DND-41 (cell line): Measurements from ENCODE around the gene NR5A1.

ENCODE experiments used
- ATAC-seq: fragments of 200-7000 bp; cut with Tn5 transposase; 3 replicates; pipeline ENCODE4 v1.9.1; 2021; ENCODE audit warnings: low read depth; ENCODE audit not compliant: insufficient read depth
- DNase-seq: peaks from one replicate; pipeline ENCODE4 v3.0.0-alpha.2; 2020
- H2AFZ ChIP-seq: 2 replicates; pipeline ENCODE4 v1.6.0; 2012; ENCODE audit warnings: low read depth, low read length
- H3K27ac ChIP-seq: 2 replicates; pipeline ENCODE4 v1.5.1; 2012; ENCODE audit warnings: low read length, inconsistent platforms
- H3K27me3 ChIP-seq: fragments of 200-600 bp; sonication (generic); 2 replicates; pipeline ENCODE4 v1.6.0; 2012; ENCODE audit warnings: low read length, mild to moderate bottlenecking, inconsistent platforms; ENCODE audit not compliant: insufficient read depth, poor library complexity
- H3K36me3 ChIP-seq: 2 replicates; pipeline ENCODE4 v1.5.1; 2012; ENCODE audit warnings: low read length, inconsistent platforms; ENCODE audit not compliant: insufficient read depth
- H3K4me1 ChIP-seq: 2 replicates; pipeline ENCODE4 v1.5.1; 2012; ENCODE audit warnings: mild to moderate bottlenecking, low read length; ENCODE audit not compliant: insufficient read depth
- H3K4me2 ChIP-seq: 2 replicates; pipeline ENCODE4 v1.6.0; 2012; ENCODE audit warnings: mild to moderate bottlenecking, moderate library complexity, low read length, inconsistent platforms; ENCODE audit not compliant: insufficient read depth
- H3K4me3 ChIP-seq, 2 experiments: fragments of 200-600 bp in 1 of 2; shearing (Covaris generic) in 1 of 2; 2 replicates each; pipeline ENCODE4 v1.5.1; 2012 to 2016; ENCODE audit warnings: inconsistent platforms in 2 of 2, low read length in 2 of 2, mild to moderate bottlenecking in 2 of 2, low read depth in 1 of 2, moderate library complexity in 1 of 2
- H3K79me2 ChIP-seq: 2 replicates; pipeline ENCODE4 v1.6.0; 2012; ENCODE audit warnings: low read length, inconsistent platforms; ENCODE audit not compliant: insufficient read depth
- H3K9ac ChIP-seq: 2 replicates; pipeline ENCODE4 v1.6.0; 2012; ENCODE audit warnings: low read depth, mild to moderate bottlenecking, inconsistent platforms, low read length, moderate library complexity
- H3K9me3 ChIP-seq: 2 replicates; pipeline ENCODE4 v1.5.1; 2012; ENCODE audit warnings: low read length, moderate library complexity, mild to moderate bottlenecking, inconsistent platforms; ENCODE audit not compliant: insufficient read depth, severe bottlenecking
- H4K20me1 ChIP-seq: 2 replicates; pipeline ENCODE4 v1.6.0; 2012; ENCODE audit warnings: low read length; ENCODE audit not compliant: insufficient read depth
- EZH2 ChIP-seq: IDR thresholded peaks from 3 replicates; pipeline ENCODE4 v1.6.1; 2012; ENCODE audit warnings: borderline replicate concordance, low read depth, mild to moderate bottlenecking, moderate library complexity, low read length, inconsistent platforms; ENCODE audit not compliant: severe bottlenecking
- TF ChIP-seq, protein P1 (sequence below): IDR thresholded peaks from 2 replicates; pipeline ENCODE4 v1.5.1; 2012; ENCODE audit warnings: borderline replicate concordance, low read length, moderate library complexity, mild to moderate bottlenecking; ENCODE audit not compliant: poor library complexity, severe bottlenecking; ENCODE audit errors: extremely low read depth

The NR5A1 gene

DNA sequence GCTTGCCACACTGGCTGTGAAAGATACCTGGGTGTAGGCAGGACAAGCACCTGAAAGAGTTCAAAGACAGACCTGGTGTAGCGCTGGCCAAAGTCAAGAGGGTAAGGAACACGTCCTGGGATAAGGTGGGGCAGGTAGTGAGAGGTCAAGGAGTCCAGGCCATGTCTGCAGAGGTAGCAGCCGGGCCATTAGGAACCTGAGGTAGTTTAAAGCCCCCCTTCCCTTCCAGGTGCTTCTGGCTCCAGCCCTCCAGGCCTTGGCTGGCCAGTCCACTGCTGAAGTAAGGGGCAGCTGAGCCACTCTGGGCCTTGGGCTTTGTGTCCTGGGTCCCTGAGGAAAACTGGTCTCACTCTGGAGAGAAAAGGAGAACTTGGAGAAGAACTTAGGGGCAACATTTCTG lies 13.9 kb upstream of the NR5A1 start:
- H3K36me3 ChIP-seq: no peaks in the 10 kb centered on the region
- DNase-seq (no peak), ATAC-seq (no peak)

DNA sequence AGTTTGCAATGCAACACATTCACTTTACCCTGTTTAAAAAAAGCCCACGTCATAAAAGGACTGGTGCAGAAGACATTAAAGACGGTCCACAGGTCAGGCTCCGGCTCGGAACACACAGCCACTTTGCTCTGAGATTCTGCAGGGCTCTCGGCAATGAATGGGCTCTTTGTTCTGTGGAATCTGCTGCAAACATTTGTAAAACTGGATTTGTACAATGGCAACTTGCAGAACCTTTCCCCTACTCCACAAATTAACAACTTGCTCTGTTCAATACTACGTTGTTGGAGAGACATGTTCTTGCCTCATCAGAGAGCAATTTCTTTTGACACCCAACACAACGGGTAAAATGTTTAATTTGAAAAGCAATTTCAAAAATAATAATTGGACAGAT lies 13.0 kb upstream of the NR5A1 start:
- TF ChIP-seq, protein P1, sequence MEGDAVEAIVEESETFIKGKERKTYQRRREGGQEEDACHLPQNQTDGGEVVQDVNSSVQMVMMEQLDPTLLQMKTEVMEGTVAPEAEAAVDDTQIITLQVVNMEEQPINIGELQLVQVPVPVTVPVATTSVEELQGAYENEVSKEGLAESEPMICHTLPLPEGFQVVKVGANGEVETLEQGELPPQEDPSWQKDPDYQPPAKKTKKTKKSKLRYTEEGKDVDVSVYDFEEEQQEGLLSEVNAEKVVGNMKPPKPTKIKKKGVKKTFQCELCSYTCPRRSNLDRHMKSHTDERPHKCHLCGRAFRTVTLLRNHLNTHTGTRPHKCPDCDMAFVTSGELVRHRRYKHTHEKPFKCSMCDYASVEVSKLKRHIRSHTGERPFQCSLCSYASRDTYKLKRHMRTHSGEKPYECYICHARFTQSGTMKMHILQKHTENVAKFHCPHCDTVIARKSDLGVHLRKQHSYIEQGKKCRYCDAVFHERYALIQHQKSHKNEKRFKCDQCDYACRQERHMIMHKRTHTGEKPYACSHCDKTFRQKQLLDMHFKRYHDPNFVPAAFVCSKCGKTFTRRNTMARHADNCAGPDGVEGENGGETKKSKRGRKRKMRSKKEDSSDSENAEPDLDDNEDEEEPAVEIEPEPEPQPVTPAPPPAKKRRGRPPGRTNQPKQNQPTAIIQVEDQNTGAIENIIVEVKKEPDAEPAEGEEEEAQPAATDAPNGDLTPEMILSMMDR: no peak
- TF ChIP-seq EZH2: no peak
- no peaks in the 10 kb centered on the region for H3K79me2 ChIP-seq
- H4K20me1 ChIP-seq: no peaks in the 10 kb centered on the region
- no peaks in the 10 kb centered on the region for H3K36me3 ChIP-seq
- no peak for ATAC-seq
- H3K4me1 ChIP-seq: no peaks in the 10 kb centered on the region
- no peaks in the 10 kb centered on the region for H3K9me3 ChIP-seq
- DNase-seq: no peak
- no peak overlapping the region for H3K4me2 ChIP-seq
- H3K4me3 ChIP-seq: no peak overlapping the region
- no peak overlapping the region for H3K9ac ChIP-seq
- no peaks in the 10 kb centered on the region for H3K27me3 ChIP-seq
- H2AFZ ChIP-seq: no peak overlapping the region
- no peak overlapping the region for H3K27ac ChIP-seq

More for the DNA sequence above, 13.9 kb upstream of the NR5A1 start:
- Histone ChIP-seq H4K20me1 (no peaks in the 10 kb centered on the region), H3K4me1 (no peaks in the 10 kb centered on the region), H3K27me3 (no peaks in the 10 kb centered on the region), H3K9me3 (no peaks in the 10 kb centered on the region), H3K4me2 (no peak overlapping the region), H3K79me2 (no peaks in the 10 kb centered on the region), H3K9ac (no peak overlapping the region), H2AFZ (no peak overlapping the region), H3K27ac (no peak overlapping the region), H3K4me3 (no peak overlapping the region)
- TF ChIP-seq EZH2: no peak
- TF ChIP-seq, protein P1: no peak

DNA sequence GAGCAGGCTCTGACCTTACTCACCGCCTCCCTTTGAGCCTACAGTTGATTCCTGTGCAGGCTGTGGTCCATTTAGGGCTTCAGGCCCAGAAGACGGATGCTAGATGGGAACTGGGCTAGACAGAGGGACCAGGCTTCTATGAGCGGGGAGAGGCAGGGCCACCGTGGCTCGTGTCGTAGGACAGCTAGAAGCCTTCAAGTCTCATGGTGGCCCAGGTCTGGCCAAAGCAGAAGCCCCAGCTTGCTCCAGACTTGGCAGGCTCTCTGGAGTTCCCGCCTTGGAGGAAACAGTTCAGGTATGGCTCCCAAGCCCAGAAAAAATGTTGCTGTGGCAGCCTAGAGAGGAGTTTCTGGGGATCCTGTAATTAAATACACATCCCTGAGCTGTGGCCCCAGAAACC lies 10.9 kb upstream of the NR5A1 start:
- Histone ChIP-seq H3K27ac (no peak overlapping the region), H2AFZ (no peak overlapping the region), H4K20me1 (no peaks in the 10 kb centered on the region), H3K27me3 (no peaks in the 10 kb centered on the region), H3K4me2 (no peak overlapping the region), H3K36me3 (no peaks in the 10 kb centered on the region), H3K4me3 (no peak overlapping the region), H3K9ac (no peak overlapping the region), H3K9me3 (no peaks in the 10 kb centered on the region), H3K4me1 (no peaks in the 10 kb centered on the region), H3K79me2 (no peaks in the 10 kb centered on the region)
- TF ChIP-seq, protein P1: no peak
- no peak for TF ChIP-seq EZH2
- ATAC-seq (no peak), DNase-seq (no peak)

DNA sequence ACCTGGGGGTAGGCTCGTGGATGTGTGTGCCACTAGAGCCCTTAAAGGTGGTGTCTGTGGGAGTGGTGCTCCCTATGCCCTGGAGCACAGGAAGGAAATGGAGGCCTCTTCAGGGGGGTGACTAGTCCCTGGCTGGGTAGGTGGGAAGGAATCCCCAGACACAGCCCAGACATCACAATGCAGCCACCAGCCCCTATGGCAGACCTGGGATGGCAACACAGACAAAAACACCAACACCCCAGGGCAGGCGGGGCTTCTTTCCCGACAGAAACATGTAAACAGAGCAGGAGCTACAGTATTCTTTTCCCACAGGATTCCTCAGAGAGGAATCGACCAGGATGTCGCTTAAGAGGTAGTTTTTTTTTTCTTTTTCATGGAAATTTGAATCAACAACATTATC lies 10.4 kb upstream of the NR5A1 start:
- no peak overlapping the region for H3K27ac ChIP-seq
- H3K4me1 ChIP-seq: no peaks in the 10 kb centered on the region
- no peak overlapping the region for H3K4me3 ChIP-seq
- no peaks in the 10 kb centered on the region for H4K20me1 ChIP-seq
- H2AFZ ChIP-seq: no peak overlapping the region
- DNase-seq (no peak), ATAC-seq (no peak)
- H3K79me2 ChIP-seq: no peaks in the 10 kb centered on the region
- TF ChIP-seq EZH2: no peak
- TF ChIP-seq, protein P1: no peak
- no peak overlapping the region for H3K9ac ChIP-seq
- H3K4me2 ChIP-seq: no peak overlapping the region
- H3K36me3 ChIP-seq: no peaks in the 10 kb centered on the region
- H3K9me3 ChIP-seq: no peaks in the 10 kb centered on the region
- H3K27me3 ChIP-seq: no peaks in the 10 kb centered on the region
